ENCODE results near the gene FTHL17.

The FTHL17 gene

GRCh38 chrX:31071725-31072124, at the start of gene FTHL17:
FTHL17 (minus strand) TSS chrX:31072041; CDS start chrX:31071953, 88 bp downstream.
- DNase-seq, result no peak

- DNase-seq, result no peak
Measured at GRCh38 chrX:31117266-31117665, 45.4 kb upstream of the FTHL17 start.

GRCh38 chrX:31115398-31115797, 43.6 kb upstream of the FTHL17 start:
- no peak for DNase-seq

- DNase-seq, result no peak
Measured at GRCh38 chrX:31114858-31115257, 43.0 kb upstream of the FTHL17 start.

- no peak for DNase-seq
Measured at GRCh38 chrX:31112226-31112999, 40.6 kb upstream of the FTHL17 start.

GRCh38 chrX:31110657-31111056, 38.8 kb upstream of the FTHL17 start:
- no peak for DNase-seq

GRCh38 chrX:31099536-31100090, 27.8 kb upstream of the FTHL17 start:
- DNase-seq, result no peak

- DNase-seq, result no peak
Measured at GRCh38 chrX:31098079-31098478, 26.2 kb upstream of the FTHL17 start.

GRCh38 chrX:31093639-31093975, 21.8 kb upstream of the FTHL17 start:
- DNase-seq, result no peak

GRCh38 chrX:31092970-31093638, 21.3 kb upstream of the FTHL17 start:
- no peak for DNase-seq

- DNase-seq, result no peak
Measured at GRCh38 chrX:31092476-31092875, 20.6 kb upstream of the FTHL17 start.

GRCh38 chrX:31091819-31092218, 20.0 kb upstream of the FTHL17 start:
- DNase-seq, result no peak

GRCh38 chrX:31074522-31074921, 2.7 kb upstream of the FTHL17 start:
- DNase-seq, result no peak

- no peak for DNase-seq
Measured at GRCh38 chrX:31071262-31071661, 579 bp downstream of the FTHL17 start.

GRCh38 chrX:31070057-31070468, 1.8 kb downstream of the FTHL17 start:
- no peak for DNase-seq

- no peak for DNase-seq
Measured at GRCh38 chrX:31063114-31063513, 8.7 kb downstream of the FTHL17 start.

GRCh38 chrX:31061091-31061490, 10.8 kb downstream of the FTHL17 start:
- DNase-seq, result no peak

GRCh38 chrX:31060016-31060415, 11.8 kb downstream of the FTHL17 start:
- DNase-seq, result no peak

- no peak for DNase-seq
Measured at GRCh38 chrX:31058284-31058683, 13.6 kb downstream of the FTHL17 start.

GRCh38 chrX:31057691-31058090, 14.2 kb downstream of the FTHL17 start:
- no peak for DNase-seq

GRCh38 chrX:31057291-31057690, 14.6 kb downstream of the FTHL17 start:
- DNase-seq, result no peak

GRCh38 chrX:31053621-31054020, 18.2 kb downstream of the FTHL17 start:
- DNase-seq, result no peak

- DNase-seq, result no peak
Measured at GRCh38 chrX:31039327-31039711, 32.5 kb downstream of the FTHL17 start.

GRCh38 chrX:31038575-31039326, 33.1 kb downstream of the FTHL17 start:
- DNase-seq, result no peak

All from GOT3 (cell line).